ENCODE results near the gene FBXW8. TPM values are rescaled to one million over a fixed set of nuclear protein-coding genes. Genes with fewer than 3 reads are reported as not detected.
A peak's percentile ranks its signal among the peaks of the same experiment; 100 is the strongest.

Gene FBXW8
- total RNA-seq, 1 experiment from 2014 or later = 15.3 TPM

DNA sequence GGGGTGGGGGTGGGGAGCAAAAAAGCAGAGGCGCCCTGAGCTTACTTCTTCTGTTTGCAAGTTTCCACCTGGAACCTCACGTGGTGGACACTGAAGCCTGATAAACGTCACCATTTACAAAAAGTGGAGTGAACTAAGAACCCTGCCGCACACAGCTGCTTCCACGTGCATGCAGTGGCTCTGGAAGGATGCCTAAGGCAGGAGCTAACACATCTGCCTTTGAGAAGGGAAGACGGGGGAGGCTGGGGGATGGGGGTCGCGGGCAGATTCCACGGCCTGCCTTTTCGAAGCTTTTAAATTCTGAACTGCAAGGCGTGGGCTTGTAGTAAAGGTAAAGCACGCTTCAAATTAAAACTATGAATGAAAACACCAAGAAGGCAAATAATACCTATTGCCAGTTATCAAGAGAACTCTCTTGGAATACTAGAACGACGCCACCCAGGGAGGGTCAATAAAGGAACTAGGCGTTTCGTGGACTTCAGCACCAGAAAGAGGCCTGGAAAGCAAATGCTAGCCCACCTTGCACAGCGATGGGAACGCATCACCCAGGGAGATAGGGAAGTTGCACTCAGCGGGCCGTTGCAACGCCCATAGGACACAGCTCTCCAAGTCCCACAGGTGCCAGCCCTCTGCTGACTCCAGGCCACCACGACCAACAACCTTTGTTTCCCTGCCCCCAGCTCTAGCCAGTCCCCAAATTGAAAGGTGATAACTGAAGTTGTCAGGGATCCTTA, 126.7 kb downstream of the FBXW8 start:
- Histone ChIP-seq H4K8ac (replicated peaks; ENCODE audit: insufficient read length, low read depth, low read length) (no peak overlapping the region), H2BK12ac (ENCODE audit: insufficient read length, low read depth, low read length) (no peak overlapping the region), H3K23me2 (ENCODE audit: insufficient read length, low read depth, low read length, poor library complexity, severe bottlenecking) (no peaks in the 10 kb centered on the region), H3K79me1 (ENCODE audit: insufficient read depth, low read depth, low read length, poor library complexity, severe bottlenecking) (no peaks in the 10 kb centered on the region), H3K79me2 (ENCODE audit: insufficient read depth, low read length) (no peaks in the 10 kb centered on the region), H4K5ac (ENCODE audit: insufficient read length, low read depth, low read length) (no peak overlapping the region), H3K56ac (ENCODE audit: insufficient read length, low read depth, low read length) (no peak overlapping the region), H3K27ac (ENCODE audit: insufficient read length, low read depth, low read length) (no peak overlapping the region), H3K4me1 (ENCODE audit: insufficient read depth, low read length) (no peaks in the 10 kb centered on the region), H3K9ac (ENCODE audit: extremely low read depth, insufficient read length, low read length) (no peak overlapping the region), H3K27me3 (ENCODE audit: insufficient read depth, low read length) (no peaks in the 10 kb centered on the region), H2BK120ac (ENCODE audit: low read depth, low read length, poor library complexity, severe bottlenecking) (no peak overlapping the region), H2BK5ac (ENCODE audit: insufficient read length, low read length) (no peak overlapping the region), H4K20me1 (ENCODE audit: control insufficient read depth, insufficient read depth, insufficient read length) (no peaks in the 10 kb centered on the region), H3K4me2 (ENCODE audit: insufficient read depth, insufficient read length, low read length) (no peak overlapping the region), H3T11ph (ENCODE audit: low read length) (no peak overlapping the region), H3K9me3 (ENCODE audit: control insufficient read depth, low read depth, low read length) (no peaks in the 10 kb centered on the region), H2BK15ac (ENCODE audit: low read depth, low read length) (no peak overlapping the region), H3K4ac (ENCODE audit: low read depth, low read length) (no peak overlapping the region), H3K23ac (ENCODE audit: insufficient read length, low read depth, low read length) (no peak overlapping the region), H4K91ac (ENCODE audit: insufficient read length, low read depth, low read length) (no peak overlapping the region), H3K14ac (ENCODE audit: insufficient read depth, low read length) (no peak overlapping the region), H2AFZ (ENCODE audit: low read length) (no peak overlapping the region), H2AK5ac (ENCODE audit: insufficient read length, low read length) (no peak overlapping the region), H2BK20ac (ENCODE audit: low read depth, low read length, poor library complexity, severe bottlenecking) (no peak overlapping the region), H3K18ac (ENCODE audit: insufficient read length, low read depth, low read length) (no peak overlapping the region)
- WGBS (ENCODE audit: extremely low coverage, insufficient read length, low lambda C conversion rate) = no CpG with 5 or more reads among the region's 22 CpGs
- H3K4me1 Mint-ChIP-seq = peaks cover 20 to 47% of the 10 kb centered on the region in 2 experiments
- H3K27ac Mint-ChIP-seq = peak overlapping the region; percentile 68 to 94 (median 70); a peak in 4 of 7 replicates
- H3K27me3 Mint-ChIP-seq (ENCODE audit: low read depth) = no peaks in the 10 kb centered on the region; the same call in 1 of the 2 replicates
- DNase-seq = no peak
- H3K9me3 Mint-ChIP-seq = no peaks in the 10 kb centered on the region
- no peaks in the 10 kb centered on the region for H3K36me3 Mint-ChIP-seq (ENCODE audit: insufficient read depth in 1 of 3, low read depth in 3 of 3)
- TF ChIP-seq, protein P1, sequence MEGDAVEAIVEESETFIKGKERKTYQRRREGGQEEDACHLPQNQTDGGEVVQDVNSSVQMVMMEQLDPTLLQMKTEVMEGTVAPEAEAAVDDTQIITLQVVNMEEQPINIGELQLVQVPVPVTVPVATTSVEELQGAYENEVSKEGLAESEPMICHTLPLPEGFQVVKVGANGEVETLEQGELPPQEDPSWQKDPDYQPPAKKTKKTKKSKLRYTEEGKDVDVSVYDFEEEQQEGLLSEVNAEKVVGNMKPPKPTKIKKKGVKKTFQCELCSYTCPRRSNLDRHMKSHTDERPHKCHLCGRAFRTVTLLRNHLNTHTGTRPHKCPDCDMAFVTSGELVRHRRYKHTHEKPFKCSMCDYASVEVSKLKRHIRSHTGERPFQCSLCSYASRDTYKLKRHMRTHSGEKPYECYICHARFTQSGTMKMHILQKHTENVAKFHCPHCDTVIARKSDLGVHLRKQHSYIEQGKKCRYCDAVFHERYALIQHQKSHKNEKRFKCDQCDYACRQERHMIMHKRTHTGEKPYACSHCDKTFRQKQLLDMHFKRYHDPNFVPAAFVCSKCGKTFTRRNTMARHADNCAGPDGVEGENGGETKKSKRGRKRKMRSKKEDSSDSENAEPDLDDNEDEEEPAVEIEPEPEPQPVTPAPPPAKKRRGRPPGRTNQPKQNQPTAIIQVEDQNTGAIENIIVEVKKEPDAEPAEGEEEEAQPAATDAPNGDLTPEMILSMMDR (conservative IDR thresholded peaks at IDR 0.05) = no peak
- peak overlapping the region in 1 of 2 experiments; percentile 38; a peak in 1 of 5 replicates for H3K4me3 Mint-ChIP-seq
